RCC 7860 (cell line): ENCODE results near the gene MAPK8.

Experiments
- DNase-seq: peaks from one replicate; pipeline ENCODE4 v3.0.0-alpha.2; 2015; ENCODE audit warnings: low spot score
- FAIRE-seq: peaks from 2 replicates; lab custom pipeline; 2012; peaks lifted over from hg19 to GRCh38; lab: Jason Lieb, UNC

Gene MAPK8

DNA sequence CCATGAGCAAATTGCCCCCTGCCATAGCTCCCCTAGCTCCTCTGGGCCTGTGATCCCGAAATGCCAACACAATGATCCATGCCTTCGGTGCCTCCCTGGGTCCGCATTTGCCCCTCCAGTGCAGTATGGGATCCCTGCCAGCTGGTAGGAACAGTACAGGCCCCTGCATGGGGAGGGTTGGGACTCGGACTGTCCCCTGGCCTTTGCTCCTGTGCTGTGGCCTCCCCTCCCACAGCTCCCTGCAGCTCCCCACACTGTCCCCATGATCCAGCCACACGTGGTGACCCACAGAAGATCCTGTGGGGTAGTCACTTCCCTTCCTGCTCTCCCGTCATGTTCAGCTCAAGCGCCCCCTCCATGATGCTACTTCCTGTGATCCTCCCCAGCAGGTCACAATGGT lies 140.3 kb downstream of the MAPK8 start:
- no peak for FAIRE-seq

DNA sequence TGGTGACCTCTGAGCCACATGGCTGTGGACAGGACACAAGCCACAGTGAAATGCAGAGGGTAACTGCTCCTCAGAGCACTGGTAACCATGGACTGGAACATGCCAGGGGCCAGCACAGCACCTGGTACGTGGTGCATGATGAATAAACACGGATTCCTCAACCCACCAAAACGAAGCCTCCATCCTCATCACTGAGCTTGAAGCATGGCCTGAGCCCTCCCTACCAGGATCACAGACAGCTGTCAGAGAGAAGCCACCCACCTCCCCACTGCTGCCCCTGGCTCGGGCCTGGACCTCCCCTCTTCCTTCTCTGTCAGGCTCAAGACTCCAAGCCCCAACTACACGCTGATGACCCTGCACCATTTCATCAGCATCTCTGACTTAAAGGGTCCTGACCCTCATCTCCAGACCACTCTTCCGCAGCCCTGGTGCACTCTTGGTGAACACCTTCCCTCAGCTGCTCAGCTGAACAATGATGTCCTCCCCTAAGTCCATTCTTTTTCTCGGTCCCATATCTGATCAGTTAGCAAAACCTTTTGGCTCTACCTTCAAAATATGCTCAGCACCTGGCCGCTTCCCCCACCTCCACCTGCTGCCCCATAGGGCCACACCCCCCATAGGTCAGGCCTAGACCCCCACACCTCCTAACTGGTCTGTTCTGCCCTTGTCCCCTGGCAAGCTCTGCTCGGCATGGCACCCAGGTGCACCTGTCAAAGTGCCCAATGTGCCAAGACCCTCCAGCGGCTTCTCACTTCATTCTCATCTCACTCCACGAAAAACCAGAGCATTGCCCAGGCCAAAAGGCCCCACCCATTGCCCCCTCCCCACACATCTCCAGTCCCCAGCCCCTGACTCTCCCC lies 141.1 kb downstream of the MAPK8 start:
- FAIRE-seq: no peak
- DNase-seq: no peak

More for the DNA sequence above, 140.3 kb downstream of the MAPK8 start:
- DNase-seq: no peak

DNA sequence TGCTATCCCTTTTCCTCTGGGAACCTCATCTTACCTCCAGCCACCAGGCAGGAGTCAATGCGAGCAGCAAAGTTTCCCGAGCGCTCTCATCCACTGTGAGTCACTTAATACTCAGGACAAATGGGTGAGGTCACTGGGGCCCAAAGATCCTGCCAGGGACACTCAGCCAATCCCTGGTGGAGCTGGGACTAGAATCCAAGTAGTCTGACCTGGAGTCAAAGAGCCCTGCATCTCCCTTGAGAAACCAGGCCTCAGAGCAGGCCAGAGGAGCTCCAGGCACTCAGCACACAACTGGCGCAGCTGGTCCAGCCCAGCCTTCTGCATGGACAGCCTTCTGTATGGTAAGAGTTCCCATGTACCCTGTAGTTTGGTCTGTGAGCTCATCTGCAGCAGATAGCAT lies 142.3 kb downstream of the MAPK8 start:
- no peak for FAIRE-seq
- DNase-seq: peak; percentile 54

DNA sequence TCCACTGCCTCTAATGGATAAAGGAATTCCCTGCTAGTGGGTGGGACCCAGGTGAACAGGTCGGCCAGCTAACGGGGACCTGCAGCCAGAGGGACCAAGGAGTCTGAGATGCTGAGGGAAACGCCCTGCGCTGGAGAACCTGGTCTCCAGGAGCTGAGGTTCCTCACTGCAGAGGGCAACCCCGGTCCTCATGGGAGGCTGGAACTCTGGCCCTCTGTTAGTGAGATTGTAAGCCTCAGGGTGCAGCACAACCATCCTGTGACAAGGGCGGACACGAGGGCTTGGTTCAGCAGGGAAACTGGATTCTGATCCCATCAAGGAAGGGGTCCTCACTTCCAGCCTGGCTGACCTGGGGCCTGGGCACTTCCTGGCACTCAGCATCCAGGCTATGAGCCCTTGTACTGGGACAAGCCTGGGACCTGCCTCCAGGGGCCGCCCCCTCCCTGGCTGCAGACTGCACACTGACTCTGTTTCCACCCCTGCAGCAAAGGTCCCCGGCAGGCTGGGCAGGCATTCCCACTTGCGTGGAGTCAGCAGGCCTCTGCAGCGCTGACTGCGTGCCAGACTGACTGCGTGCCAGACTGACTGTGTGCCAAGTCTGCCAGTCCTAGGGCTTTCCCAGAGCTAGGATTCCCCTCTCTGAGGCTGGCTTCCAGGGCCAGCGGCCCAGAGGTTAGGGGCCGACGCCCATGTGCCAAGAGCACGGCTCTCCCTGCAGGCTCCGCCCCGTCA lies 143.2 kb downstream of the MAPK8 start:
- DNase-seq: no peak
- FAIRE-seq: no peak

DNA sequence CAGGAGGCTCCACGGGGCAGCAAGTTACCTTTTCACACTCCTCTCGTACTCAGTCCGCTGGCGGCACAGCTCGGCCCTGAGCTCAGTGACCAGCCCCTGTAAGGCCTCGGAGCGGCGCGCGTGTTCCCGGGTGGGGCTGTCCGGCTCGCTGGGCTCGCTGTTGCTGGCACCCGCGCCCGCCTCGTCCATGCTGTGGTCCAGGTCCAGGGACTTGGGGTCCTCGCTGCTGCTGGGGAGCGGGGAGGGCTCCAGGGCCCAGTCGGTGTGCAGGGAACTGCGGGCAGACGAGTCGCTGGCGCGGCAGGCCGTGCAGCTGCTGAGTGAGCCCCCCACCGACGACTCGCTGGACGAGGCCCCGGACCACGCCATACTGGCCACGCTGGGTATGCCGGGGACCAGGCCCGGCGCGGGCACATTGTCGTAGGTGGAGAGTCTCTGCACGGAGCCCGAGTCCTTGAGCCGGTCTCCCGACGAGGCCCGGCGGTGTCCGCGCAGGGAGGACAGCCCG lies 143.8 kb downstream of the MAPK8 start:
- FAIRE-seq (no peak), DNase-seq (no peak)

DNA sequence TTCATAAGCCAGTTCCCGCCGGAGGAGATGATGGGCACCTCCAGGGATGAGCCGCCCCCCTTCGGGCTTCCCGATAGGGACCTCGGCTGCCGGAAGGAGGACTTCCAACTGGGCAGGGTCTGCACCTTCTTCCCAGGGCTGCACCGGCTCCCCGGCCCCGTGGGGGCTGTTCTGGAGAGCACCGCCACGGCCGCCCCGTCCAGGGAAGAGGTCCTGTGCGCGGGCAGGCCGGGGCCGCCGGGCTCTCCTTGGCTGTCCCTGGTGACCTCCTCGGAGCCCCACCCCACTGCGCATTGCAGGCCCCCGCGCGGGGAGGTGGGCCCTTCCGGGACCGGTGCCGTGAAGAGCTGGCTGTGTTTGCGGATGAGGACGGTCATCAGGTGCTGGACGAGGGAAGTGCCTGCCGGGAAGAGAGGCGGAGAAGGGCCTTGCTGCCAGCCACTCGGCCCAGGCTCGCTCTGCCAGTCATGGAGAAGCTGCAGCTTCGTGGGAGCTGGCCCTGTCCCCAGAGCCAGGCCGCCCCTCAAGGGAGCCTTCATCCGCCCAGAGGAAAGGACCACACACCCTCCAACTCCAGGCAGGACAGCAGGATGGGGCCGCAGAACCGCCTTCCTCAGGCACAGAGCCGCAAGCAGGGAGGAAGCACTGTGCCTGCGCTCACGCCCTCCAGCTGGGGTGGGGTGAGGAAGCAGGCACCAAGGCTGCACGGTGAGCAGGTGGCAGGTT lies 144.4 kb downstream of the MAPK8 start:
- DNase-seq (no peak), FAIRE-seq (no peak)

DNA sequence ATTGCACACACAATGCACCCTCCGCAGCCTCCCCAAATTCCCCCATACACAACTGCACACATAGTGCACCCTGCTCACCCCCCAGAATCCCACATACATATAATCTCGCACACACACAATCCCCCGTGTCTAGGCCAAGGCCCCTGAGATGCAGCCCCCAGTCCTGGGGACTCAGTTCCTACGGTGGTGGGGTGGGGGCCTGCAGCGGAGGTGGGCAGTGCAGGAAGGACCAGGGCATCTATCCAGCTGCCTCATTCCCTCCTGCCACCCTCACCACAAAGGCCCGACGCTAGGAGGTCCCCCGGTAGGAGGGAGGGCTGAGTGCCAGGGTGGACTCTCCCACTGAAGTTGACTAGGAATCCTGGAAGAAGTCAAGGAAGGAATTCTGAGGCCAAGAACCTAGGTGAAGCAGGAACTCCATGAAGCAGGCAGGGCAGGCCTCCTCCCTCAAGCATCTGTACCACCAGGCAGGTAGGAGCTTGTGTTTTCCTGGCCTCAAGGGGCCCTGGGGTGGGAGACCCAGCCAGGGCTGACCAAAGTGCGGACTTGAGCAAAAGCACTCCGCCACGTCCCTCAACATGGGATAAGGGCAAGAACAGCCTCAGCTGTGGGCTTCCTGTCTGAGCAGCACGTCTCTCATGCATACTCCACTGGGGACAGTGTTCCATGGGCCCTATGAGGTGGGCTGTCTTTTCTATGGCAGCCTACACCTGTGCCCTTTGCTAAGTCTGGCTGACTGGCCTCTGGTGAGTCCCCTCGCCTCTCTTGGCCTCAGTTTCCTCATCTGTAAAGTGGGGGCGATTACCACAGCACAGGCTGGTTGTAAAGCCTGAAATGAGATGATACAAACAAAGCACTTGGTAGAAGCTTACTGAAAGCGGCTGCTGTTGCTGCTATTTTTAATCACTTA lies 145.7 kb downstream of the MAPK8 start:
- no peak for DNase-seq
- FAIRE-seq: no peak

DNA sequence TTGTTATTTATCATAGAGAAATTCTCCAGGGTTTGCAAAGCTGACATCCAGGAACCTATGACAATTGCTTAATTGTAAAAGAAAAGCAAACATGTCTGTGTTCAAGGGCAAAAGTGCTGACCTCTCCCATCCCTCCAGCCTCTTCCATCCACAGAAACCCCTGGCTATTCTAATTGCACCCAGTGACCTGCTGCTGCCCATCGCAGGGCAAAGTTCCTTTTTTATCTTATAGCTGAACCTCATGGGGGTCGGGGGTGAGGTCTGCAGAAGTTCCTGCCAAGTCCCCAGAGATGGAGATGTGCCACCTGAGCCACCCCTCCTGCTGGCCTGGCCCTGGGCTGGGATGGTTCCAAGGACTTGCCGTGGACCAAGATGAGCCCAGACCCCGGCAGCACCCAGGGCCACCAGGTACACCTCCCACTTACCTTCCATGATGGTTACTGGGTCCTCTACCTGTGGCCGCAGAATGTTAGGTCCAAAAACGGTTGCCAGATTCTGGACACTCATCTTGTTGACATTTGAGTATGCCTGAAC lies 146.5 kb downstream of the MAPK8 start:
- no peak for DNase-seq
- FAIRE-seq: no peak

DNA sequence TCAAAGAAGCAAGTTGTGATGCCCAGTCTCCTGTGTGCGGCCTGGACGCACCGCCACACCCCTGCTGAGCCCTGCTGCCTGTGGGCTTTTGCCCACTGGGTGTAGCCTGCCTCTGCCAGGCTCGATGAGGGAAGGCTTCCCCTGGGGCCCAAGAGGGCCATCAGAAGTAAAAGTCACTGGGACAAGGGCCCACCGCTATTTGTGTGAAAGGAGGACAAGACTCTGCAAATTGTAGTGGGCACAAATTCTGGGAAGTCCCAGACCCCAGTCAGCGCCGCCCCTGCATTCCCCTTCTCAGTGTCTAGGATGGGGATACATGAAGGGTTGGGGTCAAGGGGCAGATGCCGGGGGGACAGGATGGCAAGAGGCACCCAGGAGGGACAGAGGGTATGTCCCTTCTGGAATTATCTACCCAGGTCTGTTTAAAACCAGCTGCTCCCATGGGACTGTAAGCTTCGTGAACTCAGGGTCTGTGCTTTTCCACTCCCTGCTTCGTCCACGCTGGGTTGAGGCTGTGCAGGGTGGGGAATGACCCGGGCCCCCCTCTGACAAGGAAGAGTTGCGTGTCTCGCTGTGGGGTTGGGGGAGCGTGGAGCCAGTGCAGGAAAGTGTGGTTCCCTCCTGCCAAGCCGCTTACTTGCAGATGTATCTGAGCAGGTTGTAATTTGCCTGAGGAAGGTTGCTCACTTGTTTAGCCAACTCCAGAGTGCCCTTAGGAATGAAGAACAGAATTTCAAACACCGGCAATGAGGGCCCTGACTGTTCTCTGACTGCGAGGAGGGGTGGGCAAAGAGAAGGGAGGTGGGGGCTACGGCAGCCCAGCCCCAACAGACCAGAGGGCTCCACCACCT lies 147.2 kb downstream of the MAPK8 start:
- DNase-seq (no peak), FAIRE-seq (no peak)

DNA sequence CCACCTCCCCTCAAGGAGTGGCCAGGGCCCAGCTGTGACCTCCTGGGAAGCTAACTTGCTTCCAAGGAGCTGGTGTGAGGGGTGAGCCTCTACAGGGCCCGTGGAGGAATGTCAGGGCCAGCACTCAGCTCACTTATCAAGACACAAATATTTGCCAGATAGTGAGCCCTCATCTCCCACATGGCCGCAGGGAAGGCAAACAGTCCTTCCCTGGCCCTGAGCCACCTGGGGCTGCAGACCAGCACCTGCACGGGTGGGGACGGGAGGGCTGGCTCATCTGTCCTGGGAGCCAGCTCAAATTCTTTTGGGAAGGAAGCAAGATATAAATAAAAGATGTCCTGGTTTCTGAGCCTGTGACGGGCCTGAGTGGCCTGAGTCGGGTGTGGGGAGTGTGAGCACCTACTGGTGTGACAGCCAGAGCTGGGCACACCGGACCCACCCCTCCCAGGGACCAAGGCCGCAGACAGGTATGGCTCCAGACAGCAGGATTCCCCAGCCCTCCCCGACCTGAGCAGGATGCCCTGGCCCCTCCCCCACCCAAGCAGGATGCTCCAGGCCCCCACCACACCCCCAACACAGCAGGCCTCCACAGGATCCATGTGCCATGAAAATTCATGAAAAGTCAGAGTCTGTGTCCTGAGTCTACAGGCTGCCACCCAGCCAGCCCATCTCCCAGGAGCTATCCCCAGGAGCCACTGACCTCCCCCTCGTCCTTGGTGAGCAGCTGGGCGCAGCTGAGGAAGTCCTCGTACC lies 148.0 kb downstream of the MAPK8 start:
- DNase-seq (no peak), FAIRE-seq (no peak)

DNA sequence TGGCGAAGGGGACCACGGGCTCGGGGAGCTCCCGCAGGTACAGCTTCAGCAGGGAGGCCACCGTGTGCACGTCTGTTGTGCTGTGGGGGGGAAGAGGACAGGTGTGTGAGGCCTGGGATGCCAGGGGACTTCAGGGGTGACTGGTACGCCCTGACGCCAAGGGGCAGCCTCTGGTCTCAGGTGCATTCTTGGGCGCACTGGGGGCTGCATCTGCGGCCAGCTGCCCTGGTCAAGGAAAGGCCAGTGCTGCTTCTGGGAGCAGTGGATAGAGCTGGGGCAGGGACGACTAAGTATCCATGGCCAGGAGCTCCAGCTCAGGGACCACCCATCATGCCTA lies 148.5 kb downstream of the MAPK8 start:
- DNase-seq (no peak), FAIRE-seq (no peak)

DNA sequence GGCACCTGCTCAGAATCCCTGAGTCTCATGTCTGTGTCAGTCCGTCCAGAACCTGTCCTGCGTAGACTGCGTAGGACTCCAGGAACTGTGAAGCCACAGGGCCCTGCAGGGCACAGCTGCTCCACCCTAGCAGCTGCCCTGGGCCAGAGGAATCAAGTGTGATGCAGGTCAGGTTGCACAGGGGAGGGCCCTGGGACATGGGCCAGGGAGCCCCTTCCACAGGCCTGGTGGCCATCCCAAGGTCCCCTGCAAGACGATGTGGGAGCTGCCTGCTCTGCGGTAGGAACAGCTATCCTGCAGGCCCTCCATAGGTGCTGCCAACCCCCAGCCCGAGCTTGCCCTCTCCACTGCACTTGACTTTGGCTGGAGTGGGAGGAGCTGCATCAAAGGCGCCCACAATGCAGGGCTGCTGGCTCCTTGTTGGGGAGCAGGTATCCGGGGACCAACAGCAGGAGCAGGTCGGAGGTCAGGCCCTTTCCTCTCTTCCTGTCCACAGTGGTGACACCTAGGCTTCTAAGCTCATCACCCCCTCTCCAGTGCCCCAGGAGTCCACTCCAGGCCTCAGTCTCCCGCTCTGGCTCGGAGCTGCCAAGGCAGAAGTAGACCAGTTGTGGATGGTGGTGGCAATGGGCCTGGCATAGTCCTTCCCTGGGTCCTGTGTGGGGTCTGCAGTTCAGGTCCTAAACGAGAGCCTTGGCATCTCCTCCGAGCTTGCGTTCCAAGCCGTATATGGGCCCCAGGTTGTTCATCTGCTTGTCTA lies 149.1 kb downstream of the MAPK8 start:
- FAIRE-seq (no peak), DNase-seq (no peak)

DNA sequence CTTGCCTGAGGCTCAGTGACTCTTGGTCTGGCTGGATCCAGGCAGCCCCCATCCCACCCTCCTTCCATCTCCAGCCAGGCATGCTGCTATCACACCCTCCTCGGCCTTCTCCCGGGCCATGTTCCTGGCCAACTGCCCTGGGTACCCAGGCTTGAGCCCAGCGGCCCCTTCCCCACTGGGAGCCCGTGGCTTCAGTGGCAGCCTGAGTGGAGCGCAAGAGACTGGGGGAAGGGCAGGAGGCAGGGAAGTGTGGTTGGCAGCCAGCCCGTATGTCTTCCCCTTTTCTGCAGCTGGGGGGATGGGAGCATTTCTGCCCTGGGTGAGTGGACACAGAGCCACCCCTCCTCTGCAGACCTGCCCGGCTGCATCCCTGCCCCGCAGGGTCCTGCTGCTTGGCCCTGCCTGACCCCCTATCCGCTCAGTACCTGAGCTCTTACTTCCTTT lies 149.9 kb downstream of the MAPK8 start:
- DNase-seq (no peak), FAIRE-seq (no peak)

DNA sequence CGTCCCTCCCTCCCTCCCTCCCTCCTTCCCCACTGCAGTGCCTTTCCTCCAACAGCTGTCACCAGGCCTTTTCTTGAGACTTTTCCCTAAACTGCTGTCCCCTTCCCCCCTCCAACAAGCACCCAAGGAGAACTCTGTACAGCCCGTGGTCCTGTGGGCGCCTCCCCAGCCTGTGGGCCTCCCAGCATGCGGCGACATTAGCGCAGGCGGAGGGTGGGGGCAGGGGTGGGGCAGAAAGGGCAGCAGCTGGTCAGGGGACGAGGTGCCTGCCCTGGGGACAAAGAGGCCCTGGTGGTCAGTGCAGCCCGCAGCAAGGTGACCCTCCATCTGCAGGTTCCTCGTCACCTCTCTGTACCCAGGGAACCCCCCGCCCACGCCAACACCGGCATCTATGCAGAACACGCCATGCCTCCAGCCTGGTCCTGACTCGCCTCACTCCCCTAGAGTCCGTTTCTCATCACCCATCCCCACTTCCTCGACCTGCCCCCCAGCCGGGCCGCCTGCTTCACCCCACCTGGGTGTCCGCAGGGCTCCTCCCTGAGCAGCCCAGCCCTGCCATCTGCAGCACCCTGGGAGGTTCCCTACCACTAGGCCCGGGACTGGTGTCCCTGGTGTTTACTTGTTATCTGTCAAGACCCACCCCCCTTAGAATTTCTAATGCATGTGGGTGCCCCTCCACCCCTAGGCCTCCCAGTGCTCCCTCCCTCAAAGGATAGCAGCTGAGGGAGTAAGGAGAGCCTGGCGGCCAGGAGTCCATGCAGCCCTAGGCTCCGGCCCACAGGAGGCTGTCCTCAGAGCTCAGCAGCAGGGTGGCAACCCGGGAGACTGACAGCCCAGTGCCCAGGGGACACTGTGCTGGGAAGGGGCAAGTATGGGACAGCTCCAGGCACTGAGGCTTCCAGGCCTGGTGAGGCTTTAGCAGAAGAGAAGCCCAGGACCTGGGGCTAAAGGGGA lies 150.6 kb downstream of the MAPK8 start:
- FAIRE-seq: no peak
- DNase-seq: no peak

DNA sequence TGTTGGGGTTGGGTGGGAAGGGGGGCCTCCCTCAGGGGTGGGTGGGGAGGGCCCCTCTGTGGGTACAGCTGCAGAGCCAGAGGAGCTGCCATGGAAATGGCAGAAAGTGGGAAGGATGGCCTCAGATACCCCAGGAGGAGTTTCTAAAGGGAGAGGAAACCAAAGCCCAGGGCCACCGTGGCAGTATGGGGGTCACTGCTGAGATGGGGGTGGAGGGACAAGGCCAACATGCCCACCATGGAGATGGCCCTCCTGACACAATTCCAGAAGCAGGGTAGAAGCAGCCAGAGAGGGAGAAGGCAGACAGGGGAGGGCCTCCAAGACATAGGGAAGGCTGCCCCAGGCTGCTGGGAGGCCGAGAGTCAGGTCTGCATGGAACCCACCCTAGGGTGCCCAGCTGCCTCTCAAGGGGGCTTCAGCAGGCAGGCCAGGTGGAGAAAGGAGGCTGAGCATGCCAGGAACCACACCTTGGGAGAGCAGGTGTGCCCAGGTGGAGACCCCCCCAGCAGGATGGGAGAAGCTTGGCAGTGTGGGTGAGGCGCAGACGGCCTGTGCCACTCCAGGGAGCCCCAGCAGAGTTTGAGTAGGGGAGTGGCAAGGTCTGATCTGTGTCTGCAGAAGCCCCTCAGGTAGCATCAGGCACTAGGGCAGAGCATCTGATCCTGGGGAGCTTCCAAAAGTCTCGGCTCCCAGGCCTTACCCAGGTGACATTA lies 151.6 kb downstream of the MAPK8 start:
- FAIRE-seq: no peak
- no peak for DNase-seq

DNA sequence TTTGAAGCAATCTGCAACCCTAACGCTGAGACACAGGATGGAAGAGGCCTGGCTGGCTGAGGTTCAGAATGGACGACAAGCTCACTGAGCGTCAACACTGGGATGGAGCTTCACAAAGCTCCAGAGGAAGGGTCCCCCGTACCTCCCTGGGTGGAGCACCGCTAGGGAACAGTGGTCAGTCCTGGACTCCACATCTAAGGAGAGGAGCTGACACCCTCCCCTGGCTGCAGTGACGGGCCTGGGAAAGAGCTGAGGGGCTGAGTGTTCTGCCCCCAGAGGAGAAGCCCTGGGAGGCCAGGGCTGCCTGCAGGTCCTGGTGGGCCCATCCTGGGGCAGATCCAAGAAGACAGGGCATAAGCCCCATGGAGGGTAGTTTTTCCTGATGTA lies 152.2 kb downstream of the MAPK8 start:
- DNase-seq (no peak), FAIRE-seq (no peak)
